Endothelial cell (in vitro differentiated cells): Measurements from ENCODE around the gene ERVMER34-1. TPM values are rescaled to one million over a fixed set of nuclear protein-coding genes. Genes with fewer than 3 reads are reported as not detected.

Source experiments
- DNase-seq: peaks from one replicate; pipeline ENCODE4 v3.0.0; 2021; ENCODE audit warnings: low spot score
- H3K27ac Mint-ChIP-seq: one replicate; pipeline ENCODE4 v1.8.0; 2021; ENCODE audit warnings: mixed read lengths, inconsistent platforms; ENCODE audit not compliant: unreplicated experiment
- H3K27me3 Mint-ChIP-seq: one replicate; pipeline ENCODE4 v1.8.0; 2021; ENCODE audit warnings: mild to moderate bottlenecking, moderate library complexity, mixed read lengths, inconsistent platforms; ENCODE audit not compliant: unreplicated experiment
- H3K36me3 Mint-ChIP-seq: one replicate; pipeline ENCODE4 v1.8.0; 2021; ENCODE audit warnings: mild to moderate bottlenecking, low read depth, mixed read lengths, inconsistent platforms; ENCODE audit not compliant: unreplicated experiment
- H3K4me1 Mint-ChIP-seq: one replicate; pipeline ENCODE4 v1.8.0; 2021; ENCODE audit warnings: mild to moderate bottlenecking, mixed read lengths, inconsistent platforms; ENCODE audit not compliant: unreplicated experiment
- H3K4me3 Mint-ChIP-seq: one replicate; pipeline ENCODE4 v1.8.0; 2021; ENCODE audit warnings: mild to moderate bottlenecking, mixed read lengths, inconsistent platforms; ENCODE audit not compliant: unreplicated experiment
- H3K9me3 Mint-ChIP-seq: one replicate; pipeline ENCODE4 v1.8.0; 2021; ENCODE audit warnings: mixed read lengths, inconsistent platforms; ENCODE audit not compliant: unreplicated experiment
- microRNA-seq: library from miRNA; unstranded; fragments of <30 nt; microRNA quantifications from one replicate; pipeline ENCODE4, GENCODE V29; 2020; ENCODE audit not compliant: unreplicated experiment
- total RNA-seq: library from RNA; stranded (reverse); fragmentation: NEBNext Ultra II Directional; extraction: Animal tissue kit (Norgen Biotek cat#: 25700); gene quantifications from one replicate; pipeline ENCODE4 v1.2.1, GENCODE V29; 2021; ENCODE audit not compliant: unreplicated experiment
- TF ChIP-seq, protein P1 (sequence below): fragments of 200-600 bp; sonication (generic); IDR thresholded peaks from one replicate; pipeline ENCODE4 v1.5.0; 2021; ENCODE audit warnings: antibody characterized with exemption; ENCODE audit not compliant: unreplicated experiment

Gene ERVMER34-1
- total RNA-seq, 1 donor from 2014 or later: 0.44 TPM

DNA sequence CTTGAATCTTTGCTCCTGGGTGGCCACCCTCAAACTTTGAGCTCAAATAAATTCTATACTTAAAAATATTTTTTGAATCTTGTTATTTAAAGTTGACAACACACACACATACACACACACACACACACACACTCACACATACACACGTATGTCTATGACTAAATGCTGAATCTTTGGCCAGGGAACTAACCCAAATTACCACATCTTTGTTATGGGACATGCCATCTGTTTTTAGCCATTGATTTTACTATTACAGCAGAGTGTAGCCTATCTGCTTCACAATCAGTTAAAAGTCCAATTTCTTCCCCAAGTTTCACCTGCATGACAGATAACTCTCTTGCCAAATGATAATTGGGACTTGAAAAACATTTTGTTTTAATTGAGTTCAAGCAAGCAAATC, 47.1 kb downstream of the ERVMER34-1 start:
- Mint-ChIP-seq H3K9me3 (no peaks in the 10 kb centered on the region), H3K27ac (no peak overlapping the region), H3K4me3 (no peak overlapping the region), H3K27me3 (peaks cover 2% of the 10 kb centered on the region), H3K4me1 (no peaks in the 10 kb centered on the region), H3K36me3 (no peaks in the 10 kb centered on the region)
- TF ChIP-seq, protein P1, sequence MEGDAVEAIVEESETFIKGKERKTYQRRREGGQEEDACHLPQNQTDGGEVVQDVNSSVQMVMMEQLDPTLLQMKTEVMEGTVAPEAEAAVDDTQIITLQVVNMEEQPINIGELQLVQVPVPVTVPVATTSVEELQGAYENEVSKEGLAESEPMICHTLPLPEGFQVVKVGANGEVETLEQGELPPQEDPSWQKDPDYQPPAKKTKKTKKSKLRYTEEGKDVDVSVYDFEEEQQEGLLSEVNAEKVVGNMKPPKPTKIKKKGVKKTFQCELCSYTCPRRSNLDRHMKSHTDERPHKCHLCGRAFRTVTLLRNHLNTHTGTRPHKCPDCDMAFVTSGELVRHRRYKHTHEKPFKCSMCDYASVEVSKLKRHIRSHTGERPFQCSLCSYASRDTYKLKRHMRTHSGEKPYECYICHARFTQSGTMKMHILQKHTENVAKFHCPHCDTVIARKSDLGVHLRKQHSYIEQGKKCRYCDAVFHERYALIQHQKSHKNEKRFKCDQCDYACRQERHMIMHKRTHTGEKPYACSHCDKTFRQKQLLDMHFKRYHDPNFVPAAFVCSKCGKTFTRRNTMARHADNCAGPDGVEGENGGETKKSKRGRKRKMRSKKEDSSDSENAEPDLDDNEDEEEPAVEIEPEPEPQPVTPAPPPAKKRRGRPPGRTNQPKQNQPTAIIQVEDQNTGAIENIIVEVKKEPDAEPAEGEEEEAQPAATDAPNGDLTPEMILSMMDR: no peak
- DNase-seq: no peak

DNA sequence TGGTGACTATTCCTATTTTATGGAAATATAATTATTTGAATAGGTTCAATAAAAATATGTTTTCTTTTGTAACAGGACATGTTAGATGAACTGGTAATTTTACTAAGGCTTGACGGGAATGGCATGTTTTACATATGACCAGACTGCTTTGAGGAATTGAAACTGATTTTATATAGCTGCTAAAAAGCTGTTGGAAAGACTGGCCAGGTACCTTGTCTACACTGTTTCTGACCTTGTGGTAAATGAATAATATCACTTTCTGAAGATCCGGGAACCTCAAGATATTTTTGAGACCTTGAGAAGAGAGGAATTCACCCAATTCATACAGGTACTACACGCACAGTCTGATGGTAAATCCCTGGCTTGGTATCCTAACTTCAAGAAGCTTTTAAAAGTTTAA, 50.0 kb downstream of the ERVMER34-1 start:
- Mint-ChIP-seq H3K36me3 (no peaks in the 10 kb centered on the region), H3K27ac (no peak overlapping the region), H3K4me1 (no peaks in the 10 kb centered on the region), H3K27me3 (no peaks in the 10 kb centered on the region), H3K9me3 (no peaks in the 10 kb centered on the region), H3K4me3 (no peak overlapping the region)
- TF ChIP-seq, protein P1: no peak
- no peak for DNase-seq

DNA sequence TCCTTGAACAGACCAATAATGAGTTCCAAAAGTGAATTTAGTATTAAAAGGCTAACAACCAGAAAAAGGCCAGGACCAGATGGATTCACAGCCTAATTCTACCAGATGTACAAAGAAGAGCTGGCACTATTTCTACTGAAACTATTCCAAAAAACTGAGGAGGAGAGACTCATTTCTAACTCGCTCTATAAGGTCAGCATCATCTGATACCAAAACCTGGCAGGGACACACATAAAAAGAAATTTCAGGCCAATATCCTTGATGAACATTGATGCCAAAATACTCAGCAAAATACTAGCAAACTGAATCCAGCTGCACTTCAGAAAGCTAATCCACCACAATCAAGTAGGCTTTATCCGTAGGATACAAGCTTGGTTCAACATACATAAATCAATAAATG, 56.3 kb downstream of the ERVMER34-1 start:
- no peak for DNase-seq
- H3K4me3 Mint-ChIP-seq: no peak overlapping the region
- no peak overlapping the region for H3K27ac Mint-ChIP-seq
- TF ChIP-seq, protein P1: no peak
- H3K27me3 Mint-ChIP-seq: no peaks in the 10 kb centered on the region
- no peaks in the 10 kb centered on the region for H3K4me1 Mint-ChIP-seq
- peaks cover 4% of the 10 kb centered on the region for H3K9me3 Mint-ChIP-seq
- no peaks in the 10 kb centered on the region for H3K36me3 Mint-ChIP-seq

DNA sequence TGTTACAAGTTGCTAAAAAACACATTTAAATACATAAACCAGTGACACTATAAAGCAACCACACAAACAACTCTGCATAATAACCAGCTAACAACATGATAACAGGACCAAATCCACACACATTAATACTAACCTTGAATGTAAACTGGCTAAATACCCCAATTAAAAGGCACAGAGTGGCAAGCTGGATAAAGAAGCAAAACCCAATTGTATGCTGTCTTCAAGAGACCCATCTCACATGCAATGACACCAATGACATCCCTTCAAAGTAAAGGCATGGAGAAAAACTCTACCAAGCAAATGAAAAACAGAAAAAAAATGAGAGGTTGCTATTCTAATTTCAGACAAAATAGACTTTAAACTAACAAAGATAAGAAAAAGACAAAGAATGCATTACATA, 57.7 kb downstream of the ERVMER34-1 start:
- peaks cover 4% of the 10 kb centered on the region for H3K9me3 Mint-ChIP-seq
- no peaks in the 10 kb centered on the region for H3K36me3 Mint-ChIP-seq
- no peak for DNase-seq
- no peak overlapping the region for H3K4me3 Mint-ChIP-seq
- H3K4me1 Mint-ChIP-seq: no peaks in the 10 kb centered on the region
- no peaks in the 10 kb centered on the region for H3K27me3 Mint-ChIP-seq
- TF ChIP-seq, protein P1: no peak
- H3K27ac Mint-ChIP-seq: no peak overlapping the region

Small RNA genes lying within 50 kb of the gene (microRNA-seq; reads per million reads assigned to microRNA genes)
- gene MIR4449: 16.8 reads per million, percentile 65 among the genes with 10 or more reads in this experiment

Other genes with a start within 250 kb of the ERVMER34-1 start
- 32.4 TPM for gene USP46, start 92.1 kb downstream of the ERVMER34-1 start, total RNA-seq
- 0.64 TPM for gene RASL11B, start 110.9 kb upstream of the ERVMER34-1 start, total RNA-seq